ENCODE measurements around the gene ZP1.

The ZP1 gene

GRCh38 chr11:60878245-60879101, 11.1 kb downstream of the ZP1 start:
- Histone ChIP-seq H4K20me1 (ENCODE audit: control insufficient read depth, insufficient read depth, low read depth, low read length) (no peaks in the 10 kb centered on the region), H3K36me3 (ENCODE audit: control insufficient read depth, low read length) (peaks cover 15% of the 10 kb centered on the region), H3K27ac (ENCODE audit: low read depth, low read length) (no peak overlapping the region), H3K9me3 (ENCODE audit: control insufficient read depth, insufficient read depth, low read length) (no peaks in the 10 kb centered on the region), H3K4me3 (ENCODE audit: low read length) (no peak overlapping the region), H3K4me2 (ENCODE audit: low read length) (no peak overlapping the region), H3K27me3 (ENCODE audit: control insufficient read depth, low read length) (no peaks in the 10 kb centered on the region), H3F3A (ENCODE audit: control insufficient read depth, insufficient read depth) (no peaks in the 10 kb centered on the region), H3K9me2 (replicated peaks; ENCODE audit: control insufficient read depth, low read length) (no peaks in the 10 kb centered on the region), H3K79me2 (ENCODE audit: control insufficient read depth, low read length) (no peaks in the 10 kb centered on the region), H3K4me1 (ENCODE audit: control insufficient read depth, low read length) (no peaks in the 10 kb centered on the region)
- TF ChIP-seq, protein P1, sequence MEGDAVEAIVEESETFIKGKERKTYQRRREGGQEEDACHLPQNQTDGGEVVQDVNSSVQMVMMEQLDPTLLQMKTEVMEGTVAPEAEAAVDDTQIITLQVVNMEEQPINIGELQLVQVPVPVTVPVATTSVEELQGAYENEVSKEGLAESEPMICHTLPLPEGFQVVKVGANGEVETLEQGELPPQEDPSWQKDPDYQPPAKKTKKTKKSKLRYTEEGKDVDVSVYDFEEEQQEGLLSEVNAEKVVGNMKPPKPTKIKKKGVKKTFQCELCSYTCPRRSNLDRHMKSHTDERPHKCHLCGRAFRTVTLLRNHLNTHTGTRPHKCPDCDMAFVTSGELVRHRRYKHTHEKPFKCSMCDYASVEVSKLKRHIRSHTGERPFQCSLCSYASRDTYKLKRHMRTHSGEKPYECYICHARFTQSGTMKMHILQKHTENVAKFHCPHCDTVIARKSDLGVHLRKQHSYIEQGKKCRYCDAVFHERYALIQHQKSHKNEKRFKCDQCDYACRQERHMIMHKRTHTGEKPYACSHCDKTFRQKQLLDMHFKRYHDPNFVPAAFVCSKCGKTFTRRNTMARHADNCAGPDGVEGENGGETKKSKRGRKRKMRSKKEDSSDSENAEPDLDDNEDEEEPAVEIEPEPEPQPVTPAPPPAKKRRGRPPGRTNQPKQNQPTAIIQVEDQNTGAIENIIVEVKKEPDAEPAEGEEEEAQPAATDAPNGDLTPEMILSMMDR (IDR thresholded peaks at IDR 0.05; ENCODE audit: low read depth, low read length, poor library complexity, severe bottlenecking), result no peak
- no peak for TF ChIP-seq EZH2phosphoT487 (IDR thresholded peaks at IDR 0.05; ENCODE audit: borderline replicate concordance, low read length)

- Histone ChIP-seq H3K9me2 (replicated peaks; ENCODE audit: control insufficient read depth, low read length) (no peaks in the 10 kb centered on the region), H3K27me3 (ENCODE audit: control insufficient read depth, low read length) (no peaks in the 10 kb centered on the region), H3K4me3 (ENCODE audit: low read length) (no peak overlapping the region), H3K79me2 (ENCODE audit: control insufficient read depth, low read length) (no peaks in the 10 kb centered on the region), H4K20me1 (ENCODE audit: control insufficient read depth, insufficient read depth, low read depth, low read length) (no peaks in the 10 kb centered on the region), H3K4me1 (ENCODE audit: control insufficient read depth, low read length) (no peaks in the 10 kb centered on the region), H3K27ac (ENCODE audit: low read depth, low read length) (no peak overlapping the region), H3K36me3 (ENCODE audit: control insufficient read depth, low read length) (peaks cover 15% of the 10 kb centered on the region), H3K9me3 (ENCODE audit: control insufficient read depth, insufficient read depth, low read length) (no peaks in the 10 kb centered on the region), H3F3A (ENCODE audit: control insufficient read depth, insufficient read depth) (no peaks in the 10 kb centered on the region), H3K4me2 (ENCODE audit: low read length) (no peak overlapping the region)
- TF ChIP-seq EZH2phosphoT487 (IDR thresholded peaks at IDR 0.05; ENCODE audit: borderline replicate concordance, low read length), result no peak
- TF ChIP-seq, protein P1 (IDR thresholded peaks at IDR 0.05; ENCODE audit: low read depth, low read length, poor library complexity, severe bottlenecking), result no peak
Measured at GRCh38 chr11:60879104-60879503, 11.8 kb downstream of the ZP1 start.

DNA sequence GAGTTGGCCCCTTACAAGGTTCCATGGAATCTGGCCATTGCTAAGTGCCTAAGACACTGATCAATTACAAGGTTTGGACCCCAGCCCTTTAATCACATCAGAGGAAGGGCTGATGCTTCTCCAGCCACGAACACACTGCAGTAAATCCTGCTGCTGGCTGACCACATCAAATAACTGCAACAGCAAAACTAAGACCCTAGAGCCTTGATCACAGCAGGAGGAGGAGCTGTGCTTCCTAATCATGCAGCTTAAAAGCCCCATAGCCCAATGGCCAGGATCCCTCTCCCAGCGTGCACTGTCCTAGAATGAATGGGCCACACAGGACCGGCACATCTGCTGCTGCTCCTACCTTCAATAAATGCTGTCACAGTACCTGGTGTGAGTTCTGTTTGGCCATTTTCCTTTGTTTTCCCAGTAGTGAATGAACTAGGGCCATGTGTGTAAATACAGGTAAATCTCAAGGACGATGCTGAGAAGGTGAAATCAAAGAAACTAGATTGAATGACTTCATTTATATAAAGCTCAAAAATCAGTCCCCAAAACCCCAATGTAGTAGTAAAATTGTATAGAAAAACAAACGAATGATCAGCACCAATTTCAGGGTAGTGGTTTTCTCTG, 12.7 kb downstream of the ZP1 start:
- Histone ChIP-seq H3F3A (ENCODE audit: control insufficient read depth, insufficient read depth) (no peaks in the 10 kb centered on the region), H3K36me3 (ENCODE audit: control insufficient read depth, low read length) (peaks cover 15% of the 10 kb centered on the region), H3K4me3 (ENCODE audit: low read length) (no peak overlapping the region)

More for the DNA sequence above, 12.7 kb downstream of the ZP1 start:
- H3K27ac ChIP-seq (ENCODE audit: low read depth, low read length), result no peak overlapping the region
- no peaks in the 10 kb centered on the region for H3K4me1 ChIP-seq (ENCODE audit: control insufficient read depth, low read length)
- no peaks in the 10 kb centered on the region for H3K9me3 ChIP-seq (ENCODE audit: control insufficient read depth, insufficient read depth, low read length)
- H3K79me2 ChIP-seq (ENCODE audit: control insufficient read depth, low read length), result no peaks in the 10 kb centered on the region
- H4K20me1 ChIP-seq (ENCODE audit: control insufficient read depth, insufficient read depth, low read depth, low read length), result no peaks in the 10 kb centered on the region
- TF ChIP-seq EZH2phosphoT487 (IDR thresholded peaks at IDR 0.05; ENCODE audit: borderline replicate concordance, low read length), result no peak
- TF ChIP-seq, protein P1 (IDR thresholded peaks at IDR 0.05; ENCODE audit: low read depth, low read length, poor library complexity, severe bottlenecking), result no peak
- H3K4me2 ChIP-seq (ENCODE audit: low read length), result no peak overlapping the region
- H3K27me3 ChIP-seq (ENCODE audit: control insufficient read depth, low read length), result no peaks in the 10 kb centered on the region
- no peaks in the 10 kb centered on the region for H3K9me2 ChIP-seq (replicated peaks; ENCODE audit: control insufficient read depth, low read length)

Data from DOHH2 (cell line).